OCI-LY1 (cell line): ENCODE measurements around the gene TMEFF2.

Experiments
- EZH2 ChIP-seq: fragments of 200-600 bp; sonication (generic), shearing (Covaris generic); IDR thresholded peaks from 2 replicates; pipeline ENCODE4 v1.8.0; 2017; ENCODE audit warnings: borderline replicate concordance, mixed run types, mild to moderate bottlenecking, antibody characterized with exemption, low read length, moderate library complexity, mixed read lengths
- TF ChIP-seq, protein P1 (sequence below): fragments of 200-600 bp; sonication (generic), shearing (Covaris generic); IDR thresholded peaks from 2 replicates; pipeline ENCODE4 v1.5.1; 2017; ENCODE audit warnings: mild to moderate bottlenecking, antibody characterized with exemption, low read length, moderate library complexity, mixed read lengths

DNA sequence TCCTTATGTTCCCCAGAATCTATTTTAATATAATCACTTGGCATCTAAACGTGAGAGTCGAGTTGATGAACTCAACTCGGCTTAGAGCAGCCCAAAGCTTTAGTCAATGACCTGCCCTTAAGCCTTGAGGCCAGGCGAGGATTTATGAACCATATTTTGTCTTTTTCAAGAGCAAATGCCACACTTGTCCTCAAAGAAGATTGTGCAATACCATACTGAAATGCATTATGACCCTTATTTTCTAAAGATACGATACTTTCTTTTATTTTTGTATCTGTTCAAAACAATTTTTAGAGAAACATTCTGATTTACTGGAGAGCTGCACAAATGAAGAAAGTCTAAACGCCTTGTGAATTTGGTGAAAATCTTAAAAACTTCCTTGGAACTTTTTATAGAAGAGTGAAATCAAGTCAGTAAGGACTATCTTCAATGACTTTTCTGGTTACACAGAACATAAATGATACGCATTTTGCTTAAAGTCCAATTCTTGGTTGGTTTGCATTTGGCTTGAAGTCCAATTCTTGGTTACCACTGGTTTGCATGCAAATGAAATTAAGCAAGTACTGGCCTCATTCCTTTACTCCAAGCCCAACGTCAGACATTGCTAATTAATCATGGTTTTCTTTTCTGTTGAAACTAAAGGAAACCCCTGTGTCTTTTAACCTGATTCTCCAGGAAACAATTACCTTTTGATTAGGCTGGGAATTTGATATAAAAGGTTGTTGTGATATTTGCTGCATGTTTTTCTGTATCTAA is 242.0 kb downstream of the TMEFF2 start:
- TF ChIP-seq, protein P1, sequence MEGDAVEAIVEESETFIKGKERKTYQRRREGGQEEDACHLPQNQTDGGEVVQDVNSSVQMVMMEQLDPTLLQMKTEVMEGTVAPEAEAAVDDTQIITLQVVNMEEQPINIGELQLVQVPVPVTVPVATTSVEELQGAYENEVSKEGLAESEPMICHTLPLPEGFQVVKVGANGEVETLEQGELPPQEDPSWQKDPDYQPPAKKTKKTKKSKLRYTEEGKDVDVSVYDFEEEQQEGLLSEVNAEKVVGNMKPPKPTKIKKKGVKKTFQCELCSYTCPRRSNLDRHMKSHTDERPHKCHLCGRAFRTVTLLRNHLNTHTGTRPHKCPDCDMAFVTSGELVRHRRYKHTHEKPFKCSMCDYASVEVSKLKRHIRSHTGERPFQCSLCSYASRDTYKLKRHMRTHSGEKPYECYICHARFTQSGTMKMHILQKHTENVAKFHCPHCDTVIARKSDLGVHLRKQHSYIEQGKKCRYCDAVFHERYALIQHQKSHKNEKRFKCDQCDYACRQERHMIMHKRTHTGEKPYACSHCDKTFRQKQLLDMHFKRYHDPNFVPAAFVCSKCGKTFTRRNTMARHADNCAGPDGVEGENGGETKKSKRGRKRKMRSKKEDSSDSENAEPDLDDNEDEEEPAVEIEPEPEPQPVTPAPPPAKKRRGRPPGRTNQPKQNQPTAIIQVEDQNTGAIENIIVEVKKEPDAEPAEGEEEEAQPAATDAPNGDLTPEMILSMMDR = no peak
- TF ChIP-seq EZH2 = no peak
